ENCODE results near the gene PSMD13. TPM values are rescaled to one million over a fixed set of nuclear protein-coding genes. Genes with fewer than 3 reads are reported as not detected.

PSMD13 gene
- total RNA-seq, 1 donor from 2014 or later, result 115 TPM

- H3K4me1 Mint-ChIP-seq (ENCODE audit: unreplicated experiment), result peaks cover 15% of the 10 kb centered on the region
- TF ChIP-seq CTCF (IDR thresholded peaks at IDR 0.05), result no peak
- H3K27ac Mint-ChIP-seq (ENCODE audit: unreplicated experiment), result peak overlapping the region; percentile 18
- H3K27me3 Mint-ChIP-seq (ENCODE audit: unreplicated experiment), result no peaks in the 10 kb centered on the region
- no peak for DNase-seq (ENCODE audit: extremely low spot score, unreplicated experiment)
- no peaks in the 10 kb centered on the region for H3K9me3 Mint-ChIP-seq (ENCODE audit: unreplicated experiment)
- peaks cover 1% of the 10 kb centered on the region for H3K36me3 Mint-ChIP-seq (ENCODE audit: unreplicated experiment)
- peak overlapping the region; percentile 69 for H3K4me3 Mint-ChIP-seq (ENCODE audit: unreplicated experiment)
Observed at GRCh38 chr11:289398-289711, 52.6 kb downstream of the PSMD13 start.

GRCh38 chr11:289712-290620 is 53.2 kb downstream of the PSMD13 start:
- DNase-seq (ENCODE audit: extremely low spot score, unreplicated experiment), result no peak
- no peaks in the 10 kb centered on the region for H3K9me3 Mint-ChIP-seq (ENCODE audit: unreplicated experiment)
- H3K27ac Mint-ChIP-seq (ENCODE audit: unreplicated experiment), result peak overlapping the region; percentile 18
- H3K36me3 Mint-ChIP-seq (ENCODE audit: unreplicated experiment), result peaks cover 1% of the 10 kb centered on the region
- TF ChIP-seq CTCF (IDR thresholded peaks at IDR 0.05), result no peak
- H3K4me3 Mint-ChIP-seq (ENCODE audit: unreplicated experiment), result peak overlapping the region; percentile 69
- peaks cover 15% of the 10 kb centered on the region for H3K4me1 Mint-ChIP-seq (ENCODE audit: unreplicated experiment)
- no peaks in the 10 kb centered on the region for H3K27me3 Mint-ChIP-seq (ENCODE audit: unreplicated experiment)

- H3K4me1 Mint-ChIP-seq (ENCODE audit: unreplicated experiment), result peaks cover 15% of the 10 kb centered on the region
- no peak for TF ChIP-seq CTCF (IDR thresholded peaks at IDR 0.05)
- H3K36me3 Mint-ChIP-seq (ENCODE audit: unreplicated experiment), result peaks cover 1% of the 10 kb centered on the region
- no peaks in the 10 kb centered on the region for H3K27me3 Mint-ChIP-seq (ENCODE audit: unreplicated experiment)
- no peaks in the 10 kb centered on the region for H3K9me3 Mint-ChIP-seq (ENCODE audit: unreplicated experiment)
- peak overlapping the region; percentile 47 for H3K4me3 Mint-ChIP-seq (ENCODE audit: unreplicated experiment)
- DNase-seq (ENCODE audit: extremely low spot score, unreplicated experiment), result no peak
- H3K27ac Mint-ChIP-seq (ENCODE audit: unreplicated experiment), result no peak overlapping the region
Observed at GRCh38 chr11:290621-291231, 54.0 kb downstream of the PSMD13 start.

GRCh38 chr11:291281-292210 is 54.8 kb downstream of the PSMD13 start:
- H3K4me3 Mint-ChIP-seq (ENCODE audit: unreplicated experiment), result no peak overlapping the region
- H3K9me3 Mint-ChIP-seq (ENCODE audit: unreplicated experiment), result no peaks in the 10 kb centered on the region
- H3K4me1 Mint-ChIP-seq (ENCODE audit: unreplicated experiment), result peaks cover 15% of the 10 kb centered on the region
- no peak overlapping the region for H3K27ac Mint-ChIP-seq (ENCODE audit: unreplicated experiment)
- DNase-seq (ENCODE audit: extremely low spot score, unreplicated experiment), result no peak
- no peak for TF ChIP-seq CTCF (IDR thresholded peaks at IDR 0.05)
- no peaks in the 10 kb centered on the region for H3K27me3 Mint-ChIP-seq (ENCODE audit: unreplicated experiment)
- peaks cover 1% of the 10 kb centered on the region for H3K36me3 Mint-ChIP-seq (ENCODE audit: unreplicated experiment)
